Measurements from ENCODE around the gene RPUSD4.

Gene RPUSD4

GRCh38 chr11:126157326-126158030 lies 54.0 kb downstream of the RPUSD4 start:
- no peak for DNase-seq (ENCODE audit: low spot score)

- DNase-seq (ENCODE audit: low spot score): no peak
These were observed 54.6 kb downstream of the RPUSD4 start for GRCh38 chr11:126156814-126157213.

DNA sequence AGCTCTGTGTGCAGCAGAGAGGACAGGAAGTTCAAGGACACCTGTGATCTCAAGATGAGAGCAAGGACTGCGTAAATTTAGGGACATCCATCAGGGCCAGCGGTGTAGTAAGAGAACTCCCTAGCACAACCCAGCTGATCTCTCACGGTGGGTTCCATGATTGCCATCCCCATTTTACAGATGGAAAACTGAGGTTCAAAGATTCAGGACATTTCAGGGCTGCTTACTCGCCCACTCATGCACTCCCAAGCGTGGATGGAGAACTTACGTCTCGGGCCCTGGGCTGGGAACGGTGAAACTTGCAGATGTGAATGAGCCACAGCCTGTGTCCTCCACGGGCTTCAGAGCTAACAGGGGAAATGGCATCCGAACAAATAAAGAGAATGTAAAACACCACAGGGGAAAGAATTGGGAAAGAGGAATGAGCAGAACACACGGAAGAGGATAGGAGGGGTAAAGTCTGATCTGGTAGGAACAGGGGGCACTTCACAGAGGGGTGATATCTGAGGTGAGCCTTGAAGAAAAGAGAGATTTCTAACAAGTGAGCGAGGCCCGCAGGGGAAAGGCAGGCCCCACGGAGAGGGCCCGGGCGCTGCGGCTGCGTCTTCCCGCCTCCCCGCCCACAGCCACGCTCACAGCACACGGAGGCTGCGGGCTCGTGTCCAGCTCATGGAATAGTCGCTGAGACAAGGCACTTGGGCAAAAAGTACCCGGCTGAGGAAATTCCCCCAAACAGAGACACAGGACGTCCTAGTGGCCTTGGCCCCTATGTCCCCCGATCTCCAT lies 55.9 kb downstream of the RPUSD4 start:
- DNase-seq (ENCODE audit: low spot score): no peak

DNA sequence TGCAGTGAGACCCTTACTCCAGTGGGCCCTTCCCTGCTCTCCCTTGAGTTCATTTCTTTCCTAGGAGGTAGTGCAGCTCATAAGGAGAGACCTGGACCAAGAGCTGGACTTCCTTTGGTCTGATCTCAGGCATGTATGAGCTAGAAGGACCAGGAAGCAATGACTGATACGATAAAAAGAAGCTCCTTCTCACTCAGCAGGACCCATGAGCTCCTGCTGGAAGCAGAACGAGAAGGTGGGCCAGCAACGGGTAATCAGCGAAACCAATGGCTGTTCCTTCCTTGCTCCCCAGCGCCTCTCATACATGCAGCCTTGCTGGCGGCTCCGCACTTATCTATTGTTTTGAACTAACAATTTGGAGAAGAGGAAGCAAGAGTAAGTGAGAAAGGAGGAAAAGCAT lies 56.8 kb downstream of the RPUSD4 start:
- no peak for DNase-seq (ENCODE audit: low spot score)

DNA sequence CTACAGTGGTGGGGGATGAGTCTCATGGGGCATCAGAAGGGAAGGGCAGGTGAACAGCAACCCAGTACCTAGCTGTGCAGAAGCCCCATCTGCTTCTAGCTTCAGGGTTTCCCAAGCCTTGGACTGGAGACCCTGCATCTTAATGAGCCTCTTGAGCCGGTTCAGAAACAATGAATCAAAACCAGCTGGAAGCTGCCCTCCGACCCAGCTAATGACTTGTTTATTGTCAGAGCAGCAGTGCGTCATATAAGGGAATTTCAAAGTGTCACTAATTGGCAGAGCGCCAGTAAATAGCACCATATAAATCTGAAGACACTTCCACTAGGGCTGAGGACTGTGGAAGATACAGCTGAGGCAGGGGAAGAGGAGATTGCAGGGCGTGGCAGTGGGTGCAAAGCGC lies 57.5 kb downstream of the RPUSD4 start:
- no peak for DNase-seq (ENCODE audit: low spot score)

DNA sequence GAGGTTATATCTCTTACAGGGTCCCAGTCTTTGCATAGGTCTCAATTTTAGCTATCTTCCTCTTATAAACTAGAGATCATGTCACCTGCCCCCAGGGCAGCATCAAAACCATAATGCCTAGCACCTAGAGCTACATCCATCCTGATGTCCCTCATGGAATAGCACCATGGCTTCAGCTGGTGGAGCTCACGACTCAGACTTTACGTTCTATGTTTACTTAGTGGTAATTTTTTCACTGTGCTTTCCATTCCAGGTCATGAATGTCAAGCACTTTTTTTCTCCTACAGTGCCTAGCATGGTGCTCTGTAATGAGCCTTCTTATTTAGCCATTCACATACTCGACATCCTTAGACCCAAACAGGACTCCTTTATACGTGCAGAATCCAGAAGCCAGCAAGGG lies 58.4 kb downstream of the RPUSD4 start:
- no peak for DNase-seq (ENCODE audit: low spot score)

DNA sequence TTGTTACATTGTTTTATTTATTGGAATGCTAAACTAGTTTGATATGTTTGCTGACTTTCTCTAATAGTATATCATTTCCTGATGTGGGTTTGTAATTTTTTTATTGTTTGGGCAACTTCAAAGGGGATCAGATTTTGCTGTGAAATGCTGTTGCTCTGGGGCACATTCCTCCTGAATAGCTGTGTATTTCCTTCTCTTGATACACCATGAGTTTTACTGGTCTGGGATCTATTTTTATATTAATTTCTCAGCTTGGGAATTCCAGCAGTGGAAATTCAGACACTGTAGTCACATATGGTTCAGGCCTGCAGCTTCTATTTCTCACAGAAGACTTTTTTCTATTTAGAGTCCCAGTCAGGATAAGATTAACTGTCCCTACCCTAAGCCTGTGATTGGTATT lies 58.9 kb downstream of the RPUSD4 start:
- no peak for DNase-seq (ENCODE audit: low spot score)

DNA sequence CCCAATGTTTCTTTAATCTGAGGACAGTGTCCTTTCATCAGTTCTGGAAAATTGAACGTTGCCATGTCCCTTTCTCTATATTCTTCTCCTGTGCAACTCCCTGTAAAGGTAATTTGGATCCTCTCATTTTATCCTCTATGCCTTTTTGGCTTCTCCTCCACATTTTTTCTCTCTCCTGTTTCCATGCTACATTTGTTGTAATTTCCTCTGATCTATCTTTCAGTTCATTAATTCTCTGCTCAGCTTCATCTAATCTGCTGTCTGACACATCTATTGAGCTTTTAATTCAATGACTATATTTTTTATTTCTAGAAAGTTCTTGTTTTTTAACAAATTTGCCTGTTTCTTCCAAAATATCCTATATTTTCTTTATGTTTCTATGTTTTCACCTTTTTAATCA lies 59.3 kb downstream of the RPUSD4 start:
- no peak for DNase-seq (ENCODE audit: low spot score)
